ENCODE measurements around the gene LYST. TPM values are rescaled to one million over a fixed set of nuclear protein-coding genes. Genes with fewer than 3 reads are reported as not detected.
"Not testable (repeated sequence)": the region's sequence is repeated elsewhere in the genome, so short reads cannot be mapped to it uniquely, and the experiment has no call there.

Gene LYST
- total RNA-seq, 1 donor from 2014 or later: 19.2 TPM

DNA sequence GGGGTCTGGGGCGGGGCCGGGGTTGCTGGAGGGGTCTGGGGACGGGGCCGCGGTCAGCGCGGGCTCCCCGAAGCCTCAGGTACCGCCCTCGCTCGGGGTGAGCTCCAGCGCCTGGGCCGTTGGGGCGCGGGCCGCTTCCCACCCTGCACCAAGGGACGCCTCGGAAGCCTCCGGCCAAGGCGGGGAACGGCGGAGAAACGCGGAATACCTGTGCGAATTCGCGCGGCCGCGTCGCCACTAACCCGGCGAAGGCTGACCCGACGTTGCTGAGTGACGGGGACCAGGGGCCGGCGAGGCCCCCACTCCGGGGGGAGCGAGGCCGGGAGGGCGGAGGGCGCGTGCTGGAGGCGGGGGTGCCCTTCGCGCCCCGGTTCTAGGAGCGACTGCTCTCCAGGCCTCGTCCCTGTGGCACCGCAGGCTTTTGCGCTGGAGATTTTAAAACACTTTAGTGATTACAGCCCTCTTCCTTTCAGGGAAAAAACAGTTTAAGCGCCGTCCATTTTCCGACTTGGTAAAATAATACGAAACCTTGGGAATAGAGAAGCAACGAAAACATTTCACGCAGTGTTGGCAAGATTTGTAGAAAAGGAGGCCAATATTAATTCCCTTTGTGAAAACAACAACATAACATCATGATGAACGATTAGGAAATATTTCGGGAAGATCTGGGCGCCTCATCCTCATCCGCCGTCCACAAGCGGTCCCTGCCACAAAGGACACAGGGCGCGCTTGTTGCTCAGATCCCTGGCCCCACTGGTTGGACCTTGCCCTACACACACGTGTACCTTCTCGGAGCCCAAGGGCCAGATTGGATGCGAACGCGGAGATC lies 216.2 kb downstream of the LYST start:
- ATAC-seq: no peak

DNA sequence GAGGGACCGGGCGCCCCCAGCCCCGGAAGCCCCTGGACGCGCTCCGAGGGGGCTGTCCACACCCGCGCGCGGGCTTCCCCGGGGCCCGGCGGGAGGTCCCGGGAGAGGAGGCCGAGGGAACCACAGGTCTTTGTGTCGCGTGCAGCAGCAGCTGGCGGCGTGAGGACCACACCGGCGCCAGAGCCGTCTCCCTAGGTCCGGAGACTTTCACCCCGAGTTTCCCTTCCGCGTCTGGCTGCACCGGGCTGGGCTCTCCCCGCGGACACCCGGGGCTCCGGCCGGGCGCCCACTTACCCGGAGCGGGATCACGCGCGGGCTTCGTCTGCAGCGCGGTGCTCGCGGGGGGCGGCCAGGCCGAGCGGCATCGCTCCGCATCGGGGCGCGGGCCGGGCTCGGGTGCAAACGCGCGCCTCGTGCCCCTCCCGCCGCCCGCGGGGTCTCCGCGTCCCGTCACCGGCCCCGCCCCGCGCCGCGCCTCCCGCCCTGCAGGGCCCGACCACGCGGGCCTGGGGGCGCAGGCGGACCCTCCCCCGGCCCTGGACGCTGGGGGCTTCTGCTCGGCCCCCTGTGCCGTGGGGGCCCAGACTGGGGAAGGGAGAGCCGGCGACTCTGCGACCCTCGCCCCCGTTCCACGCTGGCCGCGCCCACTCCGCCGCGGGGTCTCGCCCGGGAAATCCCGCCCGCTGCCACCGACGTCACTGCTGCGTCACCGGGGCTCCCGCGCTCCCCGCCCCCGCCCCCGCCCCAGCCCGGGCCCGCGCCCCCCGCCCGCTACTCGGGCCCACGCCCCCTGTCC lies 217.1 kb downstream of the LYST start, which contains the start of gene GNG4:
Gene GNG4 (minus strand): TSS at position 417 of the 796 bp plus-strand sequence. CDS start 65,946 bp downstream, outside the sequence.
- peak; percentile 35 for ATAC-seq

DNA sequence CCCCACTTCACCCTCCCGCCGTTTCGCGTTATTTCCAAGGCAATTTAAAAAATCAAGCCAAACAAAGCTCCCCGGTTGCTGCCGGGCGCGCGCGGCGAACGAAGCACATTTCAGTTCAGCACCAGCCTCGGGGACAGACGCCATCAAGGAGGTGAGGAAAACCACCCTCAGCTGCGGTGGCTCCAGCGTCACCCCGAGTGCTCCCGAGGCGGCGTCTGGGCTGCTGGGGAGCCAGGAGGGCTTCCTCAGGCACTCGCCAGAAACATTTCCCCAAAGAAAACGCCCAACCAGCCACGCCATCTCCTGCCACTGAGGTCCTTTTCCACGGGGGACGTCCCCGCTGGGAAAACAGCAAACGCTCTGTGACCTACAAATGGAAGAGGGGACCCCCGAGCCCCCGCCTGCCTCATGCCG lies 217.7 kb downstream of the LYST start:
- ATAC-seq: peak; percentile 80

DNA sequence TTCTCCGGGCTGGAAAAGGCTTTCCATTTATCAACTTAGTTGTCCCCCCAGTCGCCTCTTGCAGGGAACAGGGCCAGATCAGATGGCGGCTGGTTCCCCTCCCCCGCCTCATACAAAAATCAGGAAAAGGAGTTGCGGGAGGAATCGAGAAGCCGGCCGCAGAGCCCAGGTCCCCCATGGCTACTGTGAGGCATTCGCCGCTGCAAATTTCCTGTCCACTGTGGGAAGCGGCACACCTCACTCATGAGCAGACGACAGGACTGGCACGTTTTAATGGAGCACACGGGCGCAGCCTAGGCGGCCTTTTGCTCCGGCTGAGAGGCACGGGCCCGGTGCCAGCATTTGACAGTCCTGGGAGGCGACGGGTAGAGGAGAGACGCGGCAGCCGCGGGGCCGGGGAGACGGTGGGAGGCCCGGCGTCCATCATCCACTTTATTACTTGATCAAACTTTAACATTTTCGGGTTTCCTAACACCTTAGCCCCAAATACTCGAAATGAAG lies 218.2 kb downstream of the LYST start:
- peak; percentile 36 for ATAC-seq

DNA sequence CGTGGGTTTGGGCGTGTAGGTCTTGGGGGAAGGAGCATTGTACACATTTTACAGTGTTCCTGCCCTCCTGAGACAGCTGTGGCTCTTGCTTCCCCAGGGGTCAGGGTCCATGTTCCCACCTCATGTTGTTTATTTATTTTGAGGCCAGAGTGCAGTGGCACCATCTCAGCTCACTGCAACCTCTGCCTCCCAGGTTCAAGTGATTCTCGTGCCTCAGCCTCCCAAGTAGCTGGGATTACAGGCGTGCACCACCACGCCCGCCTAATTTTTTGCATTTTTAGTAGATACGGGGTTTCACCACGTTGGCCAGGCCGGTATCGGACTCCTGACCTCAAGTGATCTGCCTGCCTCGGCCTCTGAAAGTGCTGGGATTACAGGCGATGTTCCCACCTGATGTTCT lies 219.2 kb downstream of the LYST start:
- not testable (repeated sequence) for ATAC-seq

DNA sequence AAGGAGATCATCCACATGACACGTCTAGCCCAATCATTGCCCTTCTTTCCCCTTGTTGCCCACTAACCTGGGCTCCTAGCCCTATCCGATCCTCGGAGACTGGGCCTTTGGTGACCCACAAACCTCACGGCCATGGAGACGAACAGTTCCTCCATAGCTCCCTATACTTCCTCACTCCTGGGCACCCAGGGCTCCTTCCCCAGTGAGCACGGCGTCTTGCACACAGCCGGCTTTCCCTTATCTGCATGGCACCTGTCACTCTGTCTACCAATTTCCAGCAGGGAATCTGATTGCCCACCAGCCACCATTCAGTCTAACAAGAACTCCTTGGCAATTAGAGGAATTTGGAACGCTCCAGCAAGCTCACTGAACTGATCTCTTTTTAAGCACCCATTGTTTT lies 220.2 kb downstream of the LYST start:
- no peak for ATAC-seq

DNA sequence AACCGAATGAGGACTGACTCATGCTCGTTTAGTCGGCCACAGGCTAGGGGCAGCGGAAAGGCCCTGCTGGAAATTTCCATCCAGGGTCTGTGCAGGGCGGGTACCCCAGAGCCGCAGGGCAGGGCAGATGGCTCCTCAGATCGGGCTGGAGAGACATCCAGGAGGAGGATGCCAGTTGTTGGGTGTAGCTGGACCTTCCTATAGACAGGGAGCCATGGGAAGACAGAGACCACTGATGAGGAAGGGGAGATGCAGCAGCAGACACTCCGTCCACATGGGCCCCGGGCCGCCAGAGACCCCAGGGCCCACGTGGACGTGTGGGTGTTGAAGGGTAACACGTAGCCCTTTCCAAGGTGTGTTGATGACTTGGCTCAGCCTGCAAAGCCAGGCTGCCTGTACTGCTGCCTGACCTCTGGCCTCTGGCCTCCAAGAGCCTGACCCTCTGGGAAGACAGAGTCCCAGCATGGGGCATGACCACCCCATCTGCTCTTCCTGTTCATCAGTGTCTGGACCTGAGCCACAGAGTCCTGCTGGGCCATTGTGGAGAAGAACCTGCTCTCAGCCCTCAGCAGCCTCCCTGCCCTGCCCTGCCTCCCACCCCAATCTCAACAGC lies 221.9 kb downstream of the LYST start:
- ATAC-seq: no peak

DNA sequence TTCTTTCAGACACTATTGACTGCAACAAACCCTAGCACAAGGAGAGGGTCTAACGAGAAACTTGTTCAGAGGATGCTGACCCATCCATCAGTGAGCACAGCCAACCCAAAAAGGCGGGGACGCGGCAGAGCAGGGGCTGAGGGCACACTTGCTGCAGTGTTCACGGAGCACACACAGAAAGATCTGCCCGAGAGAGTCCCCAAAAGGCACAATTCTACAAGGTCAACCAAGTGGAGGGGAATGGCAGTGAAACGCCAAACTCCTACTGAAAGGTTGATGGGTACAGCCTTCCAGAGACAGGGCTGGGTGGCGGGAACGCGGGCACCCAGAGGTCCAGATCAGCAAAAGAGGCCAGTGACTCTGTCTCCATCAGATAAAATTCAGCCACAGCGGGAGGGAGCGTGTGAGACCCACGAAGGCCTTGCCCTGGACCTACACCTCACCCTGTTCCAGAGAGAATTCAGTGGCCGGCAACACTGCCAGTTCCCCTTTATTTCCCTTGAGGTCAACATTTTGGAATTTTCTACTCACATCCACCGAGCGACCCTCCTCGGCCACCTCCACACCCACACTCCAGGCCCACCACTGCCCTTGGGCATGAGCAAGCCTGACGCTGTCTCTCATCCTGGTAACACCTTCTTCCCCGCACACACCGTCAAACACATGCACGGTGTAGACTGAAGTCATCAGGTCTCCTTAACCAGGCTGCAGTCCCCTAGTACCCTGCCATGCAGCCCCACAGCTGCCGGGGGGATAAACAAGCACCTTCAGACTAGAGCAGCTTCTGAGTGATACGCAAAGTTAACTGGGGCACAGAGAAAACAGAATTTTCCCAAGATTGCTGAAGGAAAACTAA lies 222.6 kb downstream of the LYST start:
- ATAC-seq: no peak

DNA sequence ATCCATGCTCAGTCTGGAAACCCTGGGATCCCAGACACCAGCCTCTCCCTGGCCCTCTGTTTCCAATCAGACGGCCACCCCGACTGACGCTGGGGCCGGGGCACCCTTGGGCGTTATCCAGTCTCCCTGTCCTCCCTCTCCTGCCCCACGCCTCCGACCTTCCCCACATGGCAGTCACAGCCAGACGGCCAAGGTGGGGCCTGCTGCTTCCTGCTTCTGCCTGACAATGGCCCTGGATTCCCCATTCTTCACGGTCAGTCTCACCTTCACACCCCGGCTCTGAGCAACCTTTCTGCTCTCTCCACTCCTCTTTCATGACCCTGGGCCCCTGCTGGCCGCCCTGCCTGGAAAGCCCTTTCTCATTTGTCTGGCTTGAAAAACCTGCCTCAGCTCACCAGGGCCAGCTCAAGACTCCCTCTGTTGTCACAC lies 223.7 kb downstream of the LYST start:
- ATAC-seq: peak; percentile 78

DNA sequence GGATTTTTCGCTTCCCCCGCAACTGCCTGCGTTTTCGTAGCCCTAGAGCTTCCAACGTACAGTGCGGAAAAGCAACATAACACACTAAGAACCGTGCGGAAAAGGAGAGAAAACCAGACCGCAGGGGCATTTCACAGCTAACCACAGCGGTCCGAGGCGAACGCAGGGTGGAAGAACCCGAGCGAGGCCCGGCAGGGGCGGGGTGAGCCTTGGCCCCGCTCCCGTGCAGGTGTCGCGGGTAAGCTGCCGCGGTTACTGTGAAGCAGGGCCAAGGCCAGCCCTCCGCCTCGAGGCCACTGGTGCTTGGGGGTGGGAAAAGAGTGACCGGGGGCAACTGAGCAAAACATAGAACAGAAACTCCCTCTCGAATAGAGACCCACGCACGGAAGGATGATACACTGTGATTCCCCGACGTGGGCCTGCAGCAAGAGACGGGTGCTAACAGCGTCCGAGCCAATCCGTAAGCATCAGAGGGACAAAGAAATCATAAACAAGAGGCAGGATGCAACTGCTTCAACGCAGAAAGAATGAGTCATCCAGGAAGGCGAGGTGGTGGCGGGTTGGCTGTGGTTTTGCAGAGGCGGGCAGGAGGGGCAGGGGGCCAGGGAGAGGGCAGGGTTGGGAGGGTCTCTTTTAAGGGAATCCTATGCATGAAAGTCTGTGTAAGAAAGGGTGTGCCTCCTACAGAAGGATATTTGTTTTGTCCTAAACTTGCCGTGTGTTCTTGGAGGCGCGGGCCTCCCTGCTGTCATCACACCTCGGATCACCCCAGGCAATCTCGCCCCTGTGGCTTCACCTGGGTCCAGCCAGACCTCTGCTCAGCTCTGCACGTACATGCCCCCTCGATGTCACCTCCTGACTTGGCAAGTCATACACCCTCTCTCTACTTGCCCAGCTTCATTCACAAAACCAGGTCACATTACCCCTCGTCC lies 224.4 kb downstream of the LYST start:
- peak; percentile 72 for ATAC-seq

DNA sequence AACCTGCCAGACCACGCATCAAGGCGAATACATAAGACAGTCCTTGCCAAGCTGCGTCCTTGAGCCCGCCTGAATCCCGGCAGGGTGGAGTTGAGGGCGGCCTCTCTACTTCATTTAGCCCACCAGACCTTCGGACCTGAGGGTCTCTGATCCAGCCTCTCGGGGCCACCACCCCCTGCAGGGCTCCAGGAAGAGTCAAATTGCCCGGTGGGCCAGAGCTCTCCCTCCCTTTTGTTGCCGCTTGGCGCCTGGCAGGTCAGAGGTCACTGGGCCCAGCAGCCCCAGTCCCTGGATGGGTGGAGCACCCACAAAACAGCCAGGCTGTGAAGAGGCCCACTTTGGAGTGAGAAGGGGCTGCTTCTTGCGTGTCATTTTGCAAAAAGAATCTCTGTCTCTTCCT lies 226.1 kb downstream of the LYST start:
- ATAC-seq: no peak

DNA sequence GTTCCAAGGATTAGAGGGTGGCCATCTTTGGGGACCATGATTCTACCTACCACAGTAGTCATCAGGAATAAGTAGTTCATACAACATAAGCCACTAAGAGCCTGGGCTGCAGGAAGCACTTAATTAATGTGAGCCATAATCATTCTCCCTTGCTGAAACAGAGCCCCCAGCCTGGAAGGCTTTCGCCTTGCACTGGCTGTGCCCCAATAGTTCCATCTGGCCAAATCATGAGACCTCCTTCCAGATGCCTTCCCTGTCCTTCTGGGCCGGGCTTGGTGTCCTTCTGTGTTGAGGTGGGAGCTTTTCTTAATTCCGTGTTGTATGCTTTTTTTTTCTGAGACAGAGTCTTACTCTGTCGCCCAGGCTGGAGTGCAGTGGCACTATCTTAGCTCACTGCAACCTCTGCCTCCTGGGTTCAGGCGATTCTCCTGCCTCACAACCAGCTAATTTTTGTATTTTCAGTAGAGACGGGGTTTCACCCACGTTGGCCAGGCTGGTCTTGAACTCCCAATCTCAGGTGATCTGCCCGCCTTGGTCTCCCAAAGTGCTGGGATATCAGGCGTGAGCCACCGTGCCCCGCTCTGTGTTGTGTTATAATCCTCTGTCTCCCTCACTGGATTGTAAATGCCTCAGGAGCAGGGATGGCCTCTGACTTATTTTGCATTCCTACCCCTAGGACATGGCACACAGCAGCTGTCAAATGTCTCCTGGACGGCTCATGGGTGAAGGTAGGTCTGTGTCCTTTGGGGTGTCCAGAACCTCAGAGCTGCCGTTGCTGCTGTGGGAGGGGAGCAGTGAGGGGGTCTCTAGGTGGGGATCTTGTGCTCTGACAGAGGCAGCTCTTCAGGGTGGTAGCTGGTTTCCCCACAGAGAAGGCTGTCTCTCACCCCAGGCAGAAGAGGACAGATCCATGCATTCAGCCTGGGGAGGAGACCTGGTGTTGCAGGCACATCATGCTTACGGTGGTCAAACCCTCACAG lies 227.2 kb downstream of the LYST start:
- ATAC-seq: no peak

DNA sequence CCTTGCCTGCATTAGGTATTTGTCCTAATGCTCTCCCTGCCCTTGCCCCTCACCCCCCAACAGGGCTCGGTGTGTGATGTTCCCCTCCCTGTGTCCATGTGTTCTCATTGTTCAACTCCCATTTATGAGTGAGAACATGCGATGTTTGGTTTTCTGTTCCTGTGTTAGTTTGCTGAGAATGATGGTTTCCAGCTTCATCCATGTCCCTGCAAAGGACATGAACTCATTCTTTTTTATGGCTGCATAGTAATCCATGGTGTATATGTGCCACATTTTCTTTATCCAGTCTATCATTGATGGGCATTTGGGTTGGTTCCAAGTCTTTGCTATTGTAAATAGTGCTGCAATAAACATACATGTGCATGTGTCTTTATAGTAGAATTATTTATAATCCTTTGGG lies 228.1 kb downstream of the LYST start:
- ATAC-seq: not testable (repeated sequence)

DNA sequence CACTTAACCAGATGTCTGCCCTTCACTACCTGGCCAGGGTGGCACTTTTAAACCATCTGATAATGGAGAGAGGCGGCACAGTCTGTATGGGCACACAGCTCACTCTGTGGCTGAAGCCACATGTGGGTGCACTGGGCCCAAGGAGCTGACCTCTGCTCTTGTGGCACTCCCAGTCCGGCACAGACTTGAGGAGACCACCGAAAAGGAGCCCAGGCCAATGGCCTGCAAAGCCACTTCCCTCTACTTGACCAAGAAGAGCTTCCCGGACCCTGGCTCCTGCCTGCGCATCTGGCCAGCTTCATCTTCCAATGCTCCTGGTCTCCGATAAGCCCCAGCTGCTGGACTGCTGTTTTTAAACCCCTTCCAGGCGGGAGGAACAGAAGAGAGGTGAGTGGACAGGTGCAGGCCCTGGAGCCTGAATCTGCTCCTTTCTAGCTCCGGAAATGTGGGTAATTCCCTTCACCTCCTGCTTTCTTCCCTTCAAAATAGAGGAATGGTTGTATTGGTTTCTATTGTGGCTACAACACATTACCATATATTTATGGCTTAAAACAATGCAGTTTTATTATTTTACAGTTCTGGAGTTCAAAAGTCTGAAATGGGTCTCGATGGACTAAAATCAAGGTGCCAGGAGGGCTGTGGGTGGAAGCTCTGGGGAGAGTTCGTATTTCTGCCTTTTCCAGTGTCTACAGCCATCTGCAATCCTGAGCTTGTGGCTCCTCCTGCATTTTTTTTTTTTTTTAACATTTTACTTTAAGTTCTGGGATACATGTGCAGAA lies 228.8 kb downstream of the LYST start:
- no peak for ATAC-seq

DNA sequence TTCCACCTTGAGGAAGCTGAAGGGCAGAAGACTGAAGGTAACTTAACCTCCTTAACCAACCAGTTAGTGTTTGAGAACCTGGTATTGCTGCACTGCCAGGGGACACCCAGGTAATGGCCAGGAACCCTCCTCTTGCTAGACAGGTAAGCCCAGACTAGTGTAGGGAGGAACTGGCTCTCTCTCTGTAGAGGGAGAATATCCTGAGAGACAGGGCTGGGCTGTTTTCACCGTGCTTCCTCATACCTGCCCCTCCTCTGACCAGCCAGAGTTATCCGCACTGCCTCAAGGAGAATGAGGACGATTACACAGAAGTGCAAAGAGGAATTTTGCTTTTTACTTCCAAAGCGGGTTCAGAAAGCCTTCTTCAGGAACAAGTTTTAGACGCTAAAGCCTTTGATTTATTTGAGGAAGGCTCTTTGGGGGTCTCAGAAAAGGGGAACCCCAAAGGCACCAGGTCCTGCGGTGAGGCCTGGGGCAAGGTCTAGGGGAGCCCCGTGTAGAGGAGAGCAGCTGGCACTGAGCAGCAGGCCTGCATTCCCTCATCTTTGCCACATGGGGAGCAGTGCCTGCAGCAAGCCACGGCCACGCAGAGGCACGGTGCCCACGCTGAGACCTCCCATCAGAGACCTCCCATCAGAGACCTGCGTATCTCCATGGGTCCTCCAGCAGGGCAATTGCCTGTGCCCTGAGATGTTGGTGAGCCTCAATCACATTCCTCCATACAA lies 230.6 kb downstream of the LYST start:
- ATAC-seq: peak; percentile 98

DNA sequence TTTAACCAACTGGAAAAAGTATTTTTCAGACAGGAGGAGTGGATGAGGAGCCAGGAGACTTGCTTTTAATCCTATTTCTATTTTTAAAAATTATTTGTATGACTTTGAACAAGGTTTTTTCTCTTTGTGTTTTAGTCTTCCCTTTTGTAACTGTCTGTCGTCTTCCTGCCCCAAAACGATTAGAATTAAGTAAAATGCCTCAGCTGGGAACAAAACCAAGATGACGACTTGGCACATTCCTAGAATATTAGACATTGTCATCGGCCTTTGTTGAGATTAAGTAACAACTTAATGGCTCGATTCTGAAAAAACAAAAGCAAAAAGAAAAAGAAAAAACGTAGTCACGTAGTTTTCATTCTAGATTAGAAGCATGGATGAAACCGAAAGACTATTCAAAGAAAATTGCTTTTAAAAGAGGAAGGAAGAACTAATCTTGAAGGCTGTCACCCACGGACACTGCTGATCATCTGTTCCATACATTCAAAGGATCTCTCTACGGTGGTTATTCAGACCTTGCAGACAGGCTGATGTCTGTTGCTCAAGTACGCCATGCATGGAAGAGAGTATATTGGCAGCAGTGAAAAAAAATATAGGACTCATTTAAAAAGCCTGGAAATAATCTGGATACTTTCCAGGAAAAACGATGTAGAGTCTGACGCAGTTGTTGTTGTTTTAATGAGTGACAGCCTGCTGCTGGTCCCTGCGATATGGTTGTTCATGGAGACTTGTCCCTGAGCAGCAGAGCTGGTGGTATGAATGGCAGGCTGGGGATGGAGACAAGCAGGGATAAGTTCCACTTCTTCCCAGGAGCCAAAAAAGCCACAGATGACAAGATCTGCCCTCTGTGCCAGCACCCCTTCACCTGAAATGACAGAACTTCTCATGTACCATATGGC lies 234.0 kb downstream of the LYST start:
- no peak for ATAC-seq

DNA sequence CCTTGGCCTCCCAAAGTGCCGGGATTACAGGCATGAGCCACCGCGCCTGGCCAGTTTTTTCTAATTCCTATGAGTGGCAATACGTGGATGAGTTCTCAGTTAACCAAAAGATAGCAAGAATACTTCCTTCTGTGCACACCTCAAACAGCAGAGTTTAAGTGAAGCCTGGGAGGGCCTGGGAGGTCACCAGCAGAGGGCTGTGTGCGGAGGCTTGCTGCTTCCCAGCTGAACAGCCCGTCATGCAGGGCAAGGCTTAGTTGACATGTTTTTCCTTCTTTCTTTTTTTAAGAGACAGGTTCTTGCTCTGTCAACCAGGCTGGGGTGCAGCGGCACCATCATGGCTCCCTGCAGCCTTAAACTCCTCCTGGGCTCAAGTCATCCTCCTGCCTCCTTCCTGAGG lies 234.9 kb downstream of the LYST start:
- ATAC-seq: peak; percentile 23
